HEK293 (cell line): Measurements from ENCODE around the gene RIC3.

Experiments used
- EGR2 ChIP-seq: fragments of 450-650 bp; formaldehyde crosslinking; IDR thresholded peaks from 2 replicates; pipeline ENCODE4 v1.5.1; 2016; ENCODE audit warnings: low read depth, missing biosample characterization, missing genetic modification characterization
- TCF7L2 ChIP-seq: IDR thresholded peaks from 2 replicates; pipeline ENCODE4 v1.6.1; 2011; ENCODE audit warnings: low read depth, mild to moderate bottlenecking, inconsistent platforms, low read length, moderate library complexity, borderline replicate concordance
- ZBTB17 ChIP-seq: fragments of 450-650 bp; formaldehyde crosslinking; IDR thresholded peaks from 2 replicates; pipeline ENCODE4 v1.5.1; 2016; ENCODE audit warnings: missing biosample characterization, missing genetic modification characterization
- ZBTB20 ChIP-seq: fragments of 450-650 bp; formaldehyde crosslinking; IDR thresholded peaks from 2 replicates; pipeline ENCODE4 v1.5.1; 2016; ENCODE audit warnings: missing biosample characterization, missing genetic modification characterization
- ZBTB7A ChIP-seq: fragments of 450-650 bp; formaldehyde crosslinking; IDR thresholded peaks from 2 replicates; pipeline ENCODE4 v1.5.1; 2016; ENCODE audit warnings: low read depth, missing biosample characterization, missing genetic modification characterization
- ZNF274 ChIP-seq, 2 experiments: fragments of 200-500 bp in 1 of 2; fragments of 450-650 bp in 1 of 2; sonication (Bioruptor generic) in 1 of 2; formaldehyde crosslinking in 1 of 2; IDR thresholded peaks; 2 replicates each; pipeline versions ENCODE4 v1.5.1 to v1.6.1; 2014 to 2016; ENCODE audit warnings: borderline replicate concordance in 1 of 2, inconsistent platforms in 1 of 2, low read length in 1 of 2, missing biosample characterization in 1 of 2, missing genetic modification characterization in 1 of 2
- ZNF354C ChIP-seq: fragments of 450-650 bp; formaldehyde crosslinking; IDR thresholded peaks from 2 replicates; pipeline ENCODE4 v1.5.1; 2016; ENCODE audit warnings: missing biosample characterization, missing genetic modification characterization, low read depth, borderline replicate concordance
- ZNF624 ChIP-seq: fragments of 450-650 bp; formaldehyde crosslinking; IDR thresholded peaks from 2 replicates; pipeline ENCODE4 v1.5.1; 2017; ENCODE audit warnings: missing biosample characterization, missing genetic modification characterization
- ZNF837 ChIP-seq: fragments of 450-650 bp; formaldehyde crosslinking; IDR thresholded peaks from 2 replicates; pipeline ENCODE4 v1.5.1; 2016; ENCODE audit warnings: missing biosample characterization, missing genetic modification characterization
- TF ChIP-seq, protein P1 (sequence below): fragments of 450-650 bp; formaldehyde crosslinking; IDR thresholded peaks from 2 replicates; pipeline ENCODE4 v1.5.1; 2016; ENCODE audit warnings: missing biosample characterization, missing genetic modification characterization

DNA sequence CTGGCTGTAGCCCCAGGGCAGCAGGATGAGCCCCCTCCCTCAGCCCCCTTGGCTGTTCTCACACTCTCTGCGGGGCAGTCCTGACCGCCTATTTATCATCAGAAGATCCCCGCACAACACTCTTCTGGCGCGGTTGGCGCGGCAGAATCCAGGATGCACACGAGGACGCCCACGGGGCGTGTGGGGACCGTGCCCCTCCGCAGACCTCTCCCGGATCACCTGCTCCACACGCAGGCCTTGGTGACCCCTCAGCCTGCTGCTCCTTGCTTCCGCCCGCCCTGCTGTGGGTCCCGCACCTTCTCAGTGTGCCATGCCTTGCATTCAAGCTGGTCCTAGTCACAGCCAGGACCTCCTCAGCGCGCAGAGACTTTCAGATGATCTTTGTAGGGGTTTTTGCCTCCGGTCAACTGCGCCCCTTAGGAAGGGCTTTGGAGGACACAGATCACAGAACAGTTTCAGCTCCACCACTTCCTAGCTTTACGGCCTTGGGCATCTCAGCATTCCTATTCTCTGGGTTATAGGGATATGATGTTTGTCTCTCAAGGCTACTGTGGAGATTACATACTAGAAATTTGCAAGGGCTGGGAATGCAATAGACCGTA lies 88.7 kb downstream of the RIC3 start:
- TF ChIP-seq, protein P1, sequence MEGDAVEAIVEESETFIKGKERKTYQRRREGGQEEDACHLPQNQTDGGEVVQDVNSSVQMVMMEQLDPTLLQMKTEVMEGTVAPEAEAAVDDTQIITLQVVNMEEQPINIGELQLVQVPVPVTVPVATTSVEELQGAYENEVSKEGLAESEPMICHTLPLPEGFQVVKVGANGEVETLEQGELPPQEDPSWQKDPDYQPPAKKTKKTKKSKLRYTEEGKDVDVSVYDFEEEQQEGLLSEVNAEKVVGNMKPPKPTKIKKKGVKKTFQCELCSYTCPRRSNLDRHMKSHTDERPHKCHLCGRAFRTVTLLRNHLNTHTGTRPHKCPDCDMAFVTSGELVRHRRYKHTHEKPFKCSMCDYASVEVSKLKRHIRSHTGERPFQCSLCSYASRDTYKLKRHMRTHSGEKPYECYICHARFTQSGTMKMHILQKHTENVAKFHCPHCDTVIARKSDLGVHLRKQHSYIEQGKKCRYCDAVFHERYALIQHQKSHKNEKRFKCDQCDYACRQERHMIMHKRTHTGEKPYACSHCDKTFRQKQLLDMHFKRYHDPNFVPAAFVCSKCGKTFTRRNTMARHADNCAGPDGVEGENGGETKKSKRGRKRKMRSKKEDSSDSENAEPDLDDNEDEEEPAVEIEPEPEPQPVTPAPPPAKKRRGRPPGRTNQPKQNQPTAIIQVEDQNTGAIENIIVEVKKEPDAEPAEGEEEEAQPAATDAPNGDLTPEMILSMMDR (tag by site-specific recombination): no peak
- TF ChIP-seq ZNF354C (no peak), ZBTB20 (no peak), EGR2 (tag by site-specific recombination) (no peak), ZBTB7A (tag by site-specific recombination) (no peak), ZBTB17 (tag by site-specific recombination) (no peak), ZNF837 (no peak), ZNF274 (IDR thresholded peaks at IDR 0.05; ENCODE audit: low read length) (no peak), ZNF274 (tag by site-specific recombination; IDR thresholded peaks at IDR 0.05; ENCODE audit: borderline replicate concordance) (no peak), TCF7L2 (no peak), ZNF624 (no peak)
